HepG2 (cell line): ENCODE measurements around the gene CGB5. TPM values are rescaled to one million over a fixed set of nuclear protein-coding genes. Genes with fewer than 3 reads are reported as not detected.

Experiments used
- ATAC-seq: fragments of 200-7000 bp; cut with Tn5 transposase; 3 replicates; pipeline ENCODE4 v1.9.1; 2020; ENCODE audit warnings: mild to moderate bottlenecking, moderate library complexity
- BruUV-seq: library from RNA; stranded (reverse); fragments of 400-500 nt; replicated peaks from 2 replicates; lab custom pipeline; 2021; lab: Mats Ljungman, UMichigan
- CTCF ChIA-PET: fragments of 300-600 bp; formaldehyde crosslinking; extraction: SDS; loops from one replicate; lab custom pipeline; 2021; ENCODE audit warnings: low total read pairs, inconsistent platforms, low intra/inter-chr PET ratio; lab: Yijun Ruan, JAX
- POLR2A ChIA-PET: fragments of 350-600 bp; sonication (Branson Sonifier 250); formaldehyde crosslinking; loops from one replicate; lab custom pipeline; 2020; ENCODE audit warnings: antibody characterized with exemption, inconsistent platforms; lab: Yijun Ruan, JAX
- DNase-seq: peaks from one replicate; pipeline ENCODE4 v3.0.0-alpha.2; 2015; ENCODE audit warnings: low spot score
- FAIRE-seq: peaks from 3 replicates; lab custom pipeline; 2011; peaks lifted over from hg19 to GRCh38; lab: Jason Lieb, UNC
- H2AFZ ChIP-seq: one replicate; pipeline ENCODE4 v1.6.1; 2011; ENCODE audit warnings: low read length, inconsistent platforms
- H3K27ac ChIP-seq: fragments of 300-600 bp; 3 replicates; pipeline ENCODE4 v1.8.0; 2011; ENCODE audit warnings: mixed run types, mild to moderate bottlenecking, mixed read lengths, low read length, inconsistent platforms; ENCODE audit not compliant: insufficient read depth; ENCODE audit errors: extremely low read length
- H3K27me3 ChIP-seq, 2 experiments: fragments of 200-600 bp in 1 of 2; 2 replicates in 1 of 2; 3 replicates in 1 of 2; pipeline versions ENCODE4 v1.6.0 to v1.8.0; 2011; ENCODE audit warnings: low read length in 2 of 2, mild to moderate bottlenecking in 2 of 2, moderate library complexity in 2 of 2, inconsistent platforms in 1 of 2; ENCODE audit not compliant: insufficient read depth in 2 of 2, control insufficient read depth in 1 of 2
- H3K36me3 ChIP-seq, 2 experiments: fragments of 200-600 bp in 1 of 2; replicated peaks in 1 of 2; 2 replicates in 1 of 2; 3 replicates in 1 of 2; pipeline versions ENCODE4 v1.5.1 to v1.8.0; 2011; ENCODE audit warnings: low read length in 2 of 2, inconsistent platforms in 1 of 2; ENCODE audit not compliant: insufficient read depth in 2 of 2, control insufficient read depth in 1 of 2
- H3K4me1 ChIP-seq: 2 replicates; pipeline ENCODE4 v1.5.1; 2012; ENCODE audit warnings: low read length, inconsistent platforms; ENCODE audit not compliant: insufficient read depth
- H3K4me2 ChIP-seq: 2 replicates; pipeline ENCODE4 v1.6.0; 2011; ENCODE audit warnings: low read depth, low read length, inconsistent platforms
- H3K4me3 ChIP-seq, 3 experiments: fragments of 200-600 bp in 1 of 3; sonication (generic), shearing (Covaris generic) in 1 of 3; replicated peaks in 1 of 3; 2 replicates each; pipeline ENCODE4 v1.5.1; 2011 to 2016; ENCODE audit warnings: low read length in 3 of 3, inconsistent platforms in 2 of 3, low read depth in 2 of 3, mild to moderate bottlenecking in 2 of 3, control low read depth in 1 of 3, mixed read lengths in 1 of 3; ENCODE audit not compliant: insufficient read depth in 1 of 3
- H3K79me2 ChIP-seq: one replicate; pipeline ENCODE4 v1.6.1; 2011; ENCODE audit warnings: low read length, inconsistent platforms; ENCODE audit not compliant: insufficient read depth
- H3K9ac ChIP-seq: 2 replicates; pipeline ENCODE4 v1.6.0; 2011; ENCODE audit warnings: mild to moderate bottlenecking, low read depth, low read length, inconsistent platforms; ENCODE audit not compliant: insufficient read depth
- H3K9me3 ChIP-seq: 2 replicates; pipeline ENCODE4 v1.5.1; 2012; ENCODE audit warnings: mild to moderate bottlenecking, low read length
- H4K20me1 ChIP-seq: 2 replicates; pipeline ENCODE4 v1.6.0; 2011; ENCODE audit warnings: inconsistent platforms, mild to moderate bottlenecking, low read length, moderate library complexity; ENCODE audit not compliant: insufficient read depth
- BORCS8-MEF2B ChIP-seq: sonication (generic); formaldehyde crosslinking; IDR thresholded peaks from 2 replicates; pipeline ENCODE4 v1.8.0; 2022; ENCODE audit warnings: mild to moderate bottlenecking, missing genetic modification reagents
- DMAP1 ChIP-seq: IDR thresholded peaks from 2 replicates; pipeline ENCODE4 v1.6.1; 2016
- MXD1 ChIP-seq: sonication (generic); formaldehyde crosslinking; IDR thresholded peaks from 2 replicates; pipeline ENCODE4 v1.4.0; 2020; ENCODE audit warnings: mild to moderate bottlenecking, missing genetic modification reagents
- REPIN1 ChIP-seq: sonication (generic); formaldehyde crosslinking; IDR thresholded peaks from 2 replicates; pipeline ENCODE4 v1.8.0; 2022; ENCODE audit warnings: missing genetic modification reagents, low read depth, mild to moderate bottlenecking, borderline replicate concordance
- ZNF205 ChIP-seq: IDR thresholded peaks from 2 replicates; pipeline ENCODE4 v1.6.1; 2018; ENCODE audit warnings: missing biosample characterization, missing genetic modification reagents
- ZNF33B ChIP-seq: sonication (generic); formaldehyde crosslinking; IDR thresholded peaks from 2 replicates; pipeline ENCODE4 v1.5.1; 2020; ENCODE audit warnings: mild to moderate bottlenecking, missing genetic modification reagents
- ZNF564 ChIP-seq: sonication (generic); formaldehyde crosslinking; IDR thresholded peaks from 2 replicates; pipeline ENCODE4 v1.8.1; 2023; ENCODE audit warnings: mild to moderate bottlenecking, missing genetic modification reagents
- ZNF576 ChIP-seq: sonication (generic); formaldehyde crosslinking; IDR thresholded peaks from 2 replicates; pipeline ENCODE4 v1.4.0; 2020; ENCODE audit warnings: mild to moderate bottlenecking, missing genetic modification reagents
- ZNF607 ChIP-seq: sonication (generic); formaldehyde crosslinking; IDR thresholded peaks from 2 replicates; pipeline ENCODE4 v1.5.1; 2020; ENCODE audit warnings: missing genetic modification reagents, mild to moderate bottlenecking, borderline replicate concordance
- ZNF678 ChIP-seq: sonication (generic); formaldehyde crosslinking; IDR thresholded peaks from 2 replicates; pipeline ENCODE4 v1.4.0; 2020; ENCODE audit warnings: mild to moderate bottlenecking, missing genetic modification reagents
- ZNF720 ChIP-seq: sonication (generic); formaldehyde crosslinking; IDR thresholded peaks from 2 replicates; pipeline ENCODE4 v1.4.0; 2020; ENCODE audit warnings: missing genetic modification reagents
- WGBS: methylation state at CpG from one replicate; pipeline ENCODE4 v1.1.6; 2017; ENCODE audit warnings: low lambda C conversion rate; 5-methylcytosine and 5-hydroxymethylcytosine counted together
- in situ Hi-C: cut with HindIII; loops from 2 replicates; pipeline ENCODE4 v1.10.0; 2017; ENCODE audit warnings: low pct_unique_long_range_greater_than_20kb; ENCODE audit not compliant: extremely low pct_ligation_motif_present
- intact Hi-C: fragments of 100-400 bp; cut with micrococcal nuclease; formaldehyde crosslinking; loops from one replicate; pipeline ENCODE4 v1.10.0; 2022; ENCODE audit not compliant: unreplicated experiment
- polyA plus RNA-seq, 8 experiments: library from polyadenylated mRNA; depleted of rRNA in 3 of 8; stranded (reverse) in 7 of 8; unstranded in 1 of 8; fragments of >200 nt; fragmentation: Illumina TruSeq in 4 of 8; extraction: Trizol in 4 of 8; gene quantifications; 2 replicates each; pipeline versions ENCODE4 v1.2.1 to v1.2.3, GENCODE V29; 2011 to 2016; ENCODE audit warnings: low read depth in 4 of 8, missing spikeins in 1 of 8, mixed read lengths in 1 of 8; ENCODE audit not compliant: insufficient read depth in 1 of 8
- total RNA-seq, 5 experiments: library from RNA; depleted of rRNA; stranded (reverse); fragments of >200 nt; fragmentation: Illumina TruSeq; extraction: Trizol; gene quantifications; 2 replicates each; pipeline ENCODE4 v1.2.3, GENCODE V29; 2016; ENCODE audit warnings: low read depth in 1 of 5

The CGB5 gene
- total and polyA plus RNA-seq, 2 of the 13 experiments (the other 11 are each of a cell fraction or from before 2014, with no cell fraction given): not detected

DNA sequence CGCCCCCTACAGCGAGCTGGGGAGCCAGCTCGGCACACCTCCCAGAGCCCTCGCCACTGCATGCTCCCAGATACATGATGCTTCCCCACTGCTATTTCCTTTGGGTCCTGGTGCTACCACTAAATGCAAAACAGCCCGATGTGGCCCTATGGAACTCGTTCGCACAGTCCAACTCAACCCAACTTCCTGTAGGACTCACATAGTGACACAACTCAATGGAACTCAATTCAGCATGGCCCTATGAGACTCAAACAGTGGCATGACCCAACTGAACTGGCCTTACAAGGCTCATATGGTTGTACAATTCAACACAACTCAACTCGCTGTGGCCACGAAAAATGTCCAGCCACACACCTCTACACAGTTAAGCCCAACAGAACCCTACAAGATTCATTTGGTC, 25.4 kb downstream of the CGB5 start:
- H3K27ac ChIP-seq: no peak overlapping the region
- peaks cover 3 to 51% of the 10 kb centered on the region in 2 experiments for H3K27me3 ChIP-seq
- no peak overlapping the region for H3K4me2 ChIP-seq
- no peaks in the 10 kb centered on the region for H3K79me2 ChIP-seq
- H2AFZ ChIP-seq: no peak overlapping the region
- no peaks in the 10 kb centered on the region for H4K20me1 ChIP-seq
- peaks cover 8% of the 10 kb centered on the region; the same call in 1 of the 2 replicates for H3K4me1 ChIP-seq
- POLR2A ChIA-PET: no interaction called here
- intact Hi-C loops: no loop called here
- H3K36me3 ChIP-seq: no peaks in the 10 kb centered on the region
- BruUV-seq: no TSS peak
- ATAC-seq: no peak
- in situ Hi-C loops: no loop called here
- H3K4me3 ChIP-seq: no peak overlapping the region
- DNase-seq: no peak
- FAIRE-seq: no peak
- TF ChIP-seq ZNF607: no peak
- no peak for TF ChIP-seq ZNF205 (CRISPR knock-in tag)
- no peak for TF ChIP-seq REPIN1
- TF ChIP-seq BORCS8-MEF2B (CRISPR knock-in tag): no peak
- TF ChIP-seq DMAP1: no peak
- TF ChIP-seq ZNF33B: no peak
- TF ChIP-seq ZNF576 (CRISPR knock-in tag): no peak
- TF ChIP-seq ZNF720 (CRISPR knock-in tag): no peak
- TF ChIP-seq ZNF564 (CRISPR knock-in tag): no peak
- no peak for TF ChIP-seq MXD1 (CRISPR knock-in tag)
- no peak for TF ChIP-seq ZNF678 (CRISPR knock-in tag)
- 59% methylated on average over 6 of the region's 9 CpGs for WGBS
- H3K9ac ChIP-seq: no peak overlapping the region
- CTCF ChIA-PET: no interaction called here
- H3K9me3 ChIP-seq: no peaks in the 10 kb centered on the region
